ENCODE data around the gene SPATA46. TPM values are rescaled to one million over a fixed set of nuclear protein-coding genes. Genes with fewer than 3 reads are reported as not detected.

The SPATA46 gene
- total and polyA plus RNA-seq, 2 of the 8 experiments (the other 6 are each of a cell fraction or from before 2014, with no cell fraction given): not detected

DNA sequence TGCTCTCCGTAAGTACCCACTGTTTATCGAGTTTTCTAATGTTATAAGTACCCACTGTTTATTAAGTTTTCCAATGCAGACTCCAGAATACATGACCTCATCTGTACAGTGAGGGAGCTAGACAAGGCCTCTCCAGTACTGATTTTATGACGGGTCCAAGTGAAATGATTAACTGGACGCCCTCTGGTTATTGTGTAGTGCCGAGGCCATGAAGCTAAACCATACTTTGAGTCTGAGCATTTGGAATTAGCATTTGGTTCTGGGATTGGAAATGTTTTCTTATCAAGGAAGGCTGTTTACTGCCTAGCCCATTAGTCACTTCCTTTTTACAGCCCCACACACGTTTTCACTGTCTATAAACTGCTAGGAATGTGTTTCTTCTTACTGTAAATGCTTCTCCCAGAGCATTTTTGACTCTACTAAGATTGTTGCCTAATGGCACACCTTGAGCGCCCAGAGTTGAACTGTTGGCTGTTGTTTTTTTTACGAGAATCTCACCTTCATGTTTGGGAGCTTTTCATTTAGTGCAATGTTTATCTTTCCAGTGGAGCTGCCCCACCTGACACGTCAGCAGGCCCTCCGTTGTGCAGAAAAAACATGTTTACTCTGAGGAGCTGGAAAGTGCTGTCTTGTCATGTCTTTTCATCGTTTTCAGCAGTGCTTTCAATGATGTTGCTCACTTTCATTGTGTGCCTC lies 26.9 kb downstream of the SPATA46 start:
- H2BK5ac ChIP-seq (ENCODE audit: low read depth, low read length): no peak overlapping the region
- H4K8ac ChIP-seq (ENCODE audit: extremely low read depth, insufficient read depth, low read length): no peak overlapping the region
- H4K5ac ChIP-seq (ENCODE audit: insufficient read length, low read depth, low read length): no peak overlapping the region
- POLR2A ChIA-PET (ENCODE audit: partially characterized antibody): no interaction called here
- H3K56ac ChIP-seq (replicated peaks; ENCODE audit: insufficient read length, low read depth, low read length): no peak overlapping the region
- H3K9ac ChIP-seq (replicated peaks in 1 of 4; ENCODE audit: extremely low read depth in 1 of 4, low read depth in 3 of 4, low read length in 3 of 4): no peak overlapping the region
- no peak for FAIRE-seq
- no peak for DNase-seq (ENCODE audit: low read depth in 1 of 2, low spot score in 2 of 2)
- no peak overlapping the region for H3K4me2 ChIP-seq (ENCODE audit: insufficient read depth in 1 of 2, low read depth in 2 of 2, low read length in 2 of 2)
- no peak overlapping the region for H3K4me3 ChIP-seq (ENCODE audit: extremely low read depth in 1 of 4, insufficient read depth in 2 of 4, low read depth in 3 of 4, low read length in 4 of 4)
- H3K4ac ChIP-seq (replicated peaks; ENCODE audit: insufficient read length, low read depth, low read length): no peak overlapping the region
- no peak overlapping the region for H3K23ac ChIP-seq (ENCODE audit: insufficient read length)
- no peaks in the 10 kb centered on the region for H3K79me2 ChIP-seq (ENCODE audit: control insufficient read depth in 1 of 2, insufficient read depth in 2 of 2, low read length in 2 of 2)
- no peaks in the 10 kb centered on the region for H4K20me1 ChIP-seq (replicated peaks in 1 of 2; ENCODE audit: control insufficient read depth in 1 of 2, insufficient read depth in 2 of 2, low read length in 2 of 2)
- H3K27ac ChIP-seq (ENCODE audit: low read depth, low read length): no peak overlapping the region
- no peak overlapping the region for H2BK12ac ChIP-seq (ENCODE audit: low read depth, low read length)
- H3K14ac ChIP-seq (ENCODE audit: insufficient read length): no peak overlapping the region
- H2AK5ac ChIP-seq (ENCODE audit: low read depth, low read length): no peak overlapping the region
- H2BK120ac ChIP-seq (replicated peaks; ENCODE audit: low read depth, low read length): no peak overlapping the region
- no peak overlapping the region for H2BK20ac ChIP-seq (ENCODE audit: low read length)
- no peaks in the 10 kb centered on the region for H3K27me3 ChIP-seq (replicated peaks in 1 of 4; ENCODE audit: control insufficient read depth in 3 of 4, extremely low read depth in 1 of 4, insufficient read depth in 3 of 4, low read length in 3 of 4)
- WGBS, 2 experiments (ENCODE audit: extremely low coverage in 1 of 2, insufficient coverage in 1 of 2, insufficient read length in 1 of 2, insufficient replicate concordance in 2 of 2, low coverage in 1 of 2, low lambda C conversion rate in 2 of 2, missing lambda C conversion rate in 1 of 2): 78% methylated on average over 11 of the region's 11 CpGs; no CpG with 5 or more reads in 1 of the 2 experiments
- H3K36me3 ChIP-seq (ENCODE audit: control insufficient read depth in 2 of 4, insufficient read depth in 4 of 4, low read length in 3 of 4): no peaks in the 10 kb centered on the region; a peak in 1 of 8 replicates
- peaks cover 0 to 8% (median 4%) of the 10 kb centered on the region in 4 experiments; a peak in 5 of 7 replicates for H3K4me1 ChIP-seq (replicated peaks in 1 of 4; ENCODE audit: control insufficient read depth in 3 of 4, insufficient read depth in 4 of 4, low read length in 3 of 4)
- no peaks in the 10 kb centered on the region for H3K23me2 ChIP-seq (ENCODE audit: low read depth, low read length)
- no peak overlapping the region for H2BK15ac ChIP-seq (ENCODE audit: low read length)
- H3K79me1 ChIP-seq (ENCODE audit: low read depth, low read length): no peaks in the 10 kb centered on the region
- H3K18ac ChIP-seq (ENCODE audit: extremely low read depth, low read length): no peak overlapping the region
- no peaks in the 10 kb centered on the region for H3K9me3 ChIP-seq (ENCODE audit: insufficient read depth in 2 of 2, low read depth in 1 of 2, low read length in 1 of 2)
- H2AFZ ChIP-seq (ENCODE audit: low read length): no peak overlapping the region
- CTCF ChIA-PET (ENCODE audit: partially characterized antibody): interaction anchor here (0.6 to 1.3 kb wide), 3 partner anchors 8 to 294 kb away, joined by 3 to 7 read pairs (median 5); no protein-coding TSS in a partner anchor
- H4K91ac ChIP-seq (replicated peaks; ENCODE audit: insufficient read length, low read length): no peak overlapping the region
- TF ChIP-seq HDAC2 (IDR thresholded peaks at IDR 0.05; ENCODE audit: borderline replicate concordance in 1 of 2, low read depth in 2 of 2, low read length in 2 of 2) (no peak), SUZ12 (IDR thresholded peaks at IDR 0.05; ENCODE audit: low read length) (no peak), JUND (IDR thresholded peaks at IDR 0.05; ENCODE audit: low read length) (no peak), EGR1 (IDR thresholded peaks at IDR 0.05; ENCODE audit: borderline replicate concordance, low read depth, low read length) (no peak), KDM4A (IDR thresholded peaks at IDR 0.05; ENCODE audit: low read depth, low read length, severe bottlenecking) (no peak), HDAC6 (IDR thresholded peaks at IDR 0.05; ENCODE audit: low read depth, low read length) (no peak), SIX5 (IDR thresholded peaks at IDR 0.05; ENCODE audit: low read depth, low read length) (no peak), SIRT6 (IDR thresholded peaks at IDR 0.05; ENCODE audit: low read length) (no peak)
- TF ChIP-seq, protein P1, sequence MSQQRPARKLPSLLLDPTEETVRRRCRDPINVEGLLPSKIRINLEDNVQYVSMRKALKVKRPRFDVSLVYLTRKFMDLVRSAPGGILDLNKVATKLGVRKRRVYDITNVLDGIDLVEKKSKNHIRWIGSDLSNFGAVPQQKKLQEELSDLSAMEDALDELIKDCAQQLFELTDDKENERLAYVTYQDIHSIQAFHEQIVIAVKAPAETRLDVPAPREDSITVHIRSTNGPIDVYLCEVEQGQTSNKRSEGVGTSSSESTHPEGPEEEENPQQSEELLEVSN (IDR thresholded peaks at IDR 0.05): no peak
- TF ChIP-seq, protein P2, sequence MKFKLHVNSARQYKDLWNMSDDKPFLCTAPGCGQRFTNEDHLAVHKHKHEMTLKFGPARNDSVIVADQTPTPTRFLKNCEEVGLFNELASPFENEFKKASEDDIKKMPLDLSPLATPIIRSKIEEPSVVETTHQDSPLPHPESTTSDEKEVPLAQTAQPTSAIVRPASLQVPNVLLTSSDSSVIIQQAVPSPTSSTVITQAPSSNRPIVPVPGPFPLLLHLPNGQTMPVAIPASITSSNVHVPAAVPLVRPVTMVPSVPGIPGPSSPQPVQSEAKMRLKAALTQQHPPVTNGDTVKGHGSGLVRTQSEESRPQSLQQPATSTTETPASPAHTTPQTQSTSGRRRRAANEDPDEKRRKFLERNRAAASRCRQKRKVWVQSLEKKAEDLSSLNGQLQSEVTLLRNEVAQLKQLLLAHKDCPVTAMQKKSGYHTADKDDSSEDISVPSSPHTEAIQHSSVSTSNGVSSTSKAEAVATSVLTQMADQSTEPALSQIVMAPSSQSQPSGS (IDR thresholded peaks at IDR 0.05; ENCODE audit: low read length): no peak
